Endodermal cell (in vitro differentiated cells): ENCODE data around the gene ATP1A4. TPM values are rescaled to one million over a fixed set of nuclear protein-coding genes. Genes with fewer than 3 reads are reported as not detected.

Source experiments
- DNase-seq: peaks from one replicate; pipeline ENCODE4 v3.0.0-alpha.2; 2017
- H3K27ac ChIP-seq: 2 replicates; pipeline ENCODE4 v1.5.1; 2013; ENCODE audit warnings: mild to moderate bottlenecking, low read depth, low read length, moderate library complexity
- H3K27me3 ChIP-seq: 2 replicates; pipeline ENCODE4 v1.6.1; 2013; ENCODE audit warnings: mild to moderate bottlenecking, low read length, moderate library complexity; ENCODE audit not compliant: insufficient read depth, control insufficient read depth, poor library complexity, severe bottlenecking
- H3K36me3 ChIP-seq: 2 replicates; pipeline ENCODE4 v1.7.0; 2013; ENCODE audit warnings: mild to moderate bottlenecking, low read length, moderate library complexity; ENCODE audit not compliant: control insufficient read depth, insufficient read depth
- H3K4me1 ChIP-seq: one replicate; pipeline ENCODE4 v1.7.0; 2013; ENCODE audit warnings: low read length; ENCODE audit not compliant: control insufficient read depth, insufficient read depth
- H3K4me3 ChIP-seq: 2 replicates; pipeline ENCODE4 v1.5.1; 2013; ENCODE audit warnings: mild to moderate bottlenecking, low read length, moderate library complexity
- H3K9ac ChIP-seq: 2 replicates; pipeline ENCODE4 v1.6.1; 2013; ENCODE audit warnings: mild to moderate bottlenecking, low read length, moderate library complexity; ENCODE audit not compliant: poor library complexity, severe bottlenecking; ENCODE audit errors: extremely low read depth
- H3K9me3 ChIP-seq: 2 replicates; pipeline ENCODE4 v1.6.1; 2013; ENCODE audit warnings: mild to moderate bottlenecking, low read length, moderate library complexity; ENCODE audit not compliant: control insufficient read depth
- H3K27ac Mint-ChIP-seq: 2 replicates; pipeline ENCODE4 v1.8.0; 2020; ENCODE audit warnings: mixed read lengths
- H3K27me3 Mint-ChIP-seq: 2 replicates; pipeline ENCODE4 v1.8.0; 2021; ENCODE audit warnings: mild to moderate bottlenecking, mixed read lengths; ENCODE audit not compliant: insufficient read depth
- H3K36me3 Mint-ChIP-seq: 2 replicates; pipeline ENCODE4 v1.8.0; 2020; ENCODE audit warnings: low read depth, mixed read lengths
- H3K4me1 Mint-ChIP-seq: 2 replicates; pipeline ENCODE4 v1.8.0; 2020; ENCODE audit warnings: mixed read lengths
- H3K4me3 Mint-ChIP-seq: 2 replicates; pipeline ENCODE4 v1.8.0; 2020; ENCODE audit warnings: mild to moderate bottlenecking, moderate library complexity, mixed read lengths
- H3K9me3 Mint-ChIP-seq: 2 replicates; pipeline ENCODE4 v1.8.0; 2020; ENCODE audit warnings: mild to moderate bottlenecking, mixed read lengths
- CTCF ChIP-seq: fragments of 200-600 bp; sonication (generic); conservative IDR thresholded peaks from 2 replicates; pipeline ENCODE4 v1.5.0; 2021; ENCODE audit warnings: antibody characterized with exemption, mild to moderate bottlenecking
- WGBS, 2 experiments: methylation state at CpG; one replicate each; pipeline versions ENCODE4 v1.1.5 to v1.1.7; 2013; ENCODE audit warnings: missing lambda C conversion rate in 2 of 2, mixed read lengths in 1 of 2; ENCODE audit not compliant: insufficient coverage in 1 of 2, insufficient read length in 1 of 2; 5-methylcytosine and 5-hydroxymethylcytosine counted together
- total RNA-seq, 2 donors: library from RNA; stranded (reverse); fragmentation: NEBNext Ultra II Directional in 1 of 2; extraction: Animal tissue kit (Norgen Biotek cat#: 25700) in 1 of 2; gene quantifications; 2 replicates in 1 of 2; 3 replicates in 1 of 2; pipeline ENCODE4 v1.2.1, GENCODE V29; 2021

Gene ATP1A4
- total RNA-seq, 2 donors from 2014 or later, result 0.55 to 0.75 TPM

- no peak for TF ChIP-seq CTCF
- H3K4me1 ChIP-seq, result no peaks in the 10 kb centered on the region
- 88 to 100% methylated on average over 2 to 7 of the region's 7 CpGs for WGBS, 2 experiments
- DNase-seq, result no peak
- no peak overlapping the region for H3K27ac ChIP-seq
- H3K36me3 ChIP-seq, result no peaks in the 10 kb centered on the region
- Mint-ChIP-seq H3K4me1 (peaks cover 7% of the 10 kb centered on the region), H3K27ac (no peak overlapping the region), H3K4me3 (no peak overlapping the region), H3K9me3 (no peaks in the 10 kb centered on the region), H3K36me3 (no peaks in the 10 kb centered on the region), H3K27me3 (peaks cover 1% of the 10 kb centered on the region)
- H3K9me3 ChIP-seq, result no peaks in the 10 kb centered on the region
- no peak overlapping the region for H3K9ac ChIP-seq
- H3K27me3 ChIP-seq, result no peaks in the 10 kb centered on the region
- H3K4me3 ChIP-seq, result no peak overlapping the region
Measured at GRCh38 chr1:160187407-160187806, 36.0 kb downstream of the ATP1A4 start.

- no peaks in the 10 kb centered on the region for H3K36me3 Mint-ChIP-seq
- no peaks in the 10 kb centered on the region for H3K9me3 ChIP-seq
- 95 to 96% methylated on average over 6 to 7 of the region's 7 CpGs for WGBS, 2 experiments
- no peak overlapping the region for H3K27ac Mint-ChIP-seq
- no peaks in the 10 kb centered on the region for H3K36me3 ChIP-seq
- H3K9ac ChIP-seq, result no peak overlapping the region
- TF ChIP-seq CTCF, result no peak
- H3K27ac ChIP-seq, result no peak overlapping the region
- no peak overlapping the region for H3K4me3 ChIP-seq
- H3K9me3 Mint-ChIP-seq, result no peaks in the 10 kb centered on the region
- no peaks in the 10 kb centered on the region for H3K4me1 ChIP-seq
- no peaks in the 10 kb centered on the region for H3K27me3 ChIP-seq
- H3K4me1 Mint-ChIP-seq, result peaks cover 7% of the 10 kb centered on the region
- peaks cover 1% of the 10 kb centered on the region for H3K27me3 Mint-ChIP-seq
- H3K4me3 Mint-ChIP-seq, result no peak overlapping the region
- no peak for DNase-seq
Measured at GRCh38 chr1:160188341-160188740, 36.9 kb downstream of the ATP1A4 start.

- Histone ChIP-seq H3K4me1 (no peaks in the 10 kb centered on the region), H3K9me3 (no peaks in the 10 kb centered on the region), H3K27me3 (no peaks in the 10 kb centered on the region), H3K4me3 (no peak within 1 kb of the TSS), H3K27ac (peak within 1 kb of the TSS; percentile 44), H3K9ac (no peak within 1 kb of the TSS), H3K36me3 (no peaks in the 10 kb centered on the region)
- peaks cover 1% of the 10 kb centered on the region for H3K27me3 Mint-ChIP-seq
- peaks cover 7% of the 10 kb centered on the region for H3K4me1 Mint-ChIP-seq
- DNase-seq, result no peak
- H3K27ac Mint-ChIP-seq, result no peak within 1 kb of the TSS
- no peaks in the 10 kb centered on the region for H3K36me3 Mint-ChIP-seq
- no peak within 1 kb of the TSS for H3K4me3 Mint-ChIP-seq
- no peaks in the 10 kb centered on the region for H3K9me3 Mint-ChIP-seq
- no peak for TF ChIP-seq CTCF
- WGBS, 2 experiments, result 71 to 86% methylated on average over 2 to 15 of the region's 15 CpGs
Measured at GRCh38 chr1:160189649-160190625, 38.5 kb downstream of the ATP1A4 start, which contains the start of gene CASQ1. TSS of gene CASQ1 (plus strand) at chr1:160190575. CDS start at chr1:160190752, 177 bp downstream.
